Astrocyte (in vitro differentiated cells and primary cell): Measurements from ENCODE around the gene METTL8. TPM values are rescaled to one million over a fixed set of nuclear protein-coding genes. Genes with fewer than 3 reads are reported as not detected.

Source experiments
- DNase-seq: peaks from one replicate; pipeline ENCODE4 v3.0.0-alpha.2; 2010; ENCODE audit warnings: low read depth
- FAIRE-seq: peaks from 2 replicates; lab custom pipeline; 2011; peaks lifted over from hg19 to GRCh38; lab: Jason Lieb, UNC
- H2AFZ ChIP-seq: 2 replicates; pipeline ENCODE4 v1.6.0; 2012; ENCODE audit warnings: low read depth, low read length, inconsistent platforms
- H3K27ac ChIP-seq: 2 replicates; pipeline ENCODE4 v1.5.1; 2011; ENCODE audit warnings: low read depth, low read length, inconsistent platforms
- H3K27me3 ChIP-seq: 2 replicates; pipeline ENCODE4 v1.6.0; 2011; ENCODE audit warnings: low read length, inconsistent platforms; ENCODE audit not compliant: insufficient read depth
- H3K36me3 ChIP-seq: 2 replicates; pipeline ENCODE4 v1.5.1; 2011; ENCODE audit warnings: low read length, inconsistent platforms; ENCODE audit not compliant: insufficient read depth
- H3K4me1 ChIP-seq: 2 replicates; pipeline ENCODE4 v1.5.1; 2011; ENCODE audit warnings: low read length, inconsistent platforms; ENCODE audit not compliant: insufficient read depth
- H3K4me2 ChIP-seq: 2 replicates; pipeline ENCODE4 v1.6.0; 2012; ENCODE audit warnings: low read length, inconsistent platforms
- H3K4me3 ChIP-seq: 2 replicates; pipeline ENCODE4 v1.5.1; 2011; ENCODE audit warnings: low read depth, mild to moderate bottlenecking, low read length, inconsistent platforms; ENCODE audit not compliant: insufficient read depth
- H3K79me2 ChIP-seq: 2 replicates; pipeline ENCODE4 v1.6.0; 2012; ENCODE audit warnings: mild to moderate bottlenecking, low read length, inconsistent platforms; ENCODE audit not compliant: insufficient read depth
- H3K9ac ChIP-seq: 2 replicates; pipeline ENCODE4 v1.6.0; 2012; ENCODE audit warnings: mild to moderate bottlenecking, low read length, inconsistent platforms
- H3K9me3 ChIP-seq: 2 replicates; pipeline ENCODE4 v1.5.1; 2012; ENCODE audit warnings: low read depth, mild to moderate bottlenecking, low read length, inconsistent platforms; ENCODE audit not compliant: insufficient read depth
- H4K20me1 ChIP-seq: 2 replicates; pipeline ENCODE4 v1.6.0; 2012; ENCODE audit warnings: low read length, inconsistent platforms; ENCODE audit not compliant: insufficient read depth
- H3K27ac Mint-ChIP-seq: one replicate; pipeline ENCODE4 v1.8.0; 2021; ENCODE audit warnings: mild to moderate bottlenecking, mixed read lengths; ENCODE audit not compliant: unreplicated experiment
- H3K27me3 Mint-ChIP-seq: one replicate; pipeline ENCODE4 v1.8.0; 2021; ENCODE audit warnings: low read depth, mixed read lengths; ENCODE audit not compliant: unreplicated experiment
- H3K36me3 Mint-ChIP-seq: one replicate; pipeline ENCODE4 v1.8.0; 2021; ENCODE audit warnings: low read depth, mixed read lengths; ENCODE audit not compliant: unreplicated experiment
- H3K4me1 Mint-ChIP-seq: one replicate; pipeline ENCODE4 v1.8.0; 2021; ENCODE audit warnings: low read depth, mixed read lengths; ENCODE audit not compliant: unreplicated experiment
- H3K4me3 Mint-ChIP-seq: one replicate; pipeline ENCODE4 v1.8.0; 2021; ENCODE audit warnings: mild to moderate bottlenecking, moderate library complexity, mixed read lengths; ENCODE audit not compliant: unreplicated experiment
- H3K9me3 Mint-ChIP-seq: one replicate; pipeline ENCODE4 v1.8.0; 2021; ENCODE audit warnings: mild to moderate bottlenecking, mixed read lengths; ENCODE audit not compliant: unreplicated experiment
- CTCF ChIP-seq: IDR thresholded peaks from 2 replicates; pipeline ENCODE4 v1.5.1; 2011; ENCODE audit warnings: low read depth, mild to moderate bottlenecking, inconsistent platforms, low read length, moderate library complexity; ENCODE audit not compliant: insufficient read depth
- EZH2 ChIP-seq: IDR thresholded peaks from 2 replicates; pipeline ENCODE4 v1.6.1; 2012; ENCODE audit warnings: mild to moderate bottlenecking, low read length, inconsistent platforms; ENCODE audit not compliant: insufficient read depth
- total RNA-seq: library from RNA; stranded (reverse); gene quantifications from 2 replicates; pipeline ENCODE4 v1.2.1, GENCODE V29; 2021

Gene METTL8
- total RNA-seq, 1 donor from 2014 or later, result 40.4 TPM

GRCh38 chr2:171345971-171346722 is 87.6 kb downstream of the METTL8 start:
- Mint-ChIP-seq H3K4me1 (peaks cover 34% of the 10 kb centered on the region), H3K9me3 (peaks cover under 1% of the 10 kb centered on the region), H3K27me3 (no peaks in the 10 kb centered on the region), H3K36me3 (peaks cover 2% of the 10 kb centered on the region), H3K4me3 (no peak overlapping the region), H3K27ac (peak overlapping the region; percentile 91)
- TF ChIP-seq CTCF, result no peak
- no peak for TF ChIP-seq EZH2
- DNase-seq (no peak), FAIRE-seq (no peak)
- H2AFZ ChIP-seq, result no peak overlapping the region
- H3K4me3 ChIP-seq, result no peak overlapping the region
- H3K36me3 ChIP-seq, result no peaks in the 10 kb centered on the region
- H3K9ac ChIP-seq, result no peak overlapping the region
- H3K27ac ChIP-seq, result no peak overlapping the region
- H4K20me1 ChIP-seq, result no peaks in the 10 kb centered on the region
- H3K4me1 ChIP-seq, result peaks cover 13% of the 10 kb centered on the region
- no peaks in the 10 kb centered on the region for H3K9me3 ChIP-seq
- no peak overlapping the region for H3K4me2 ChIP-seq
- H3K27me3 ChIP-seq, result no peaks in the 10 kb centered on the region
- H3K79me2 ChIP-seq, result no peaks in the 10 kb centered on the region

GRCh38 chr2:171344182-171344581 is 89.6 kb downstream of the METTL8 start:
- peaks cover 34% of the 10 kb centered on the region for H3K4me1 Mint-ChIP-seq
- TF ChIP-seq CTCF, result no peak

GRCh38 chr2:171342067-171342413 is 91.8 kb downstream of the METTL8 start:
- Histone ChIP-seq H3K9me3 (no peaks in the 10 kb centered on the region), H3K9ac (no peak overlapping the region), H3K27ac (no peak overlapping the region), H3K4me3 (no peak overlapping the region), H3K36me3 (no peaks in the 10 kb centered on the region), H3K79me2 (no peaks in the 10 kb centered on the region), H4K20me1 (no peaks in the 10 kb centered on the region), H3K4me1 (peaks cover under 1% of the 10 kb centered on the region), H3K27me3 (no peaks in the 10 kb centered on the region), H2AFZ (no peak overlapping the region), H3K4me2 (no peak overlapping the region)
- no peaks in the 10 kb centered on the region for H3K9me3 Mint-ChIP-seq
- no peak for FAIRE-seq
- no peaks in the 10 kb centered on the region for H3K27me3 Mint-ChIP-seq
- TF ChIP-seq CTCF (no peak), EZH2 (no peak)
- no peak overlapping the region for H3K27ac Mint-ChIP-seq
- DNase-seq, result no peak
- peaks cover 16% of the 10 kb centered on the region for H3K4me1 Mint-ChIP-seq
- H3K4me3 Mint-ChIP-seq, result no peak overlapping the region
- peaks cover under 1% of the 10 kb centered on the region for H3K36me3 Mint-ChIP-seq

More at GRCh38 chr2:171344182-171344581, 89.6 kb downstream of the METTL8 start:
- FAIRE-seq (no peak), DNase-seq (no peak)
- Histone ChIP-seq H4K20me1 (no peaks in the 10 kb centered on the region), H3K4me1 (peaks cover 13% of the 10 kb centered on the region), H3K36me3 (no peaks in the 10 kb centered on the region), H3K79me2 (no peaks in the 10 kb centered on the region), H3K9ac (no peak overlapping the region), H2AFZ (no peak overlapping the region), H3K27me3 (no peaks in the 10 kb centered on the region), H3K9me3 (no peaks in the 10 kb centered on the region), H3K4me2 (no peak overlapping the region), H3K4me3 (no peak overlapping the region), H3K27ac (no peak overlapping the region)
- Mint-ChIP-seq H3K9me3 (no peaks in the 10 kb centered on the region), H3K27me3 (no peaks in the 10 kb centered on the region), H3K4me3 (no peak overlapping the region), H3K36me3 (no peaks in the 10 kb centered on the region), H3K27ac (peak overlapping the region; percentile 59)
